ENCODE measurements around the gene AMN.

AMN gene

DNA sequence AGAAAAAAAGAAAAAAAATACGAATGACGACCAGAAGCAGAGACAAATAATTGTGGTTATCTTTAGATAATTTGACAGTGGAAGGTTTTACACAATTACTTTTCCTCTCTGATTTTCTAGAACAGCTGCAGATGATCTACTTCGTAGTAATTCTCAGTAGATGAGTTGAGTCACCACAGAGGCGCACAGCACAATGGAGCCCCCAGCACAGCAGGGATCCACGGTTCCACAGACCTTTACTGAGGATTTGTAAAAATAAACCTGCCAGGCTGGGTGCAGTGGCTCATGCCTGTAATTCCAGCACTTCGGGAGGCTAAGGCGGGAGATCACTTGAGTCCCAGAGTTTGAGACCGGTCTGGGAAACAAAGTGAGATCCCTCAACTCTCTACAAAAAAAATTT lies 29.3 kb downstream of the AMN start:
- Histone ChIP-seq H3K4me1 (ENCODE audit: low read depth, poor library complexity, severe bottlenecking) (no peaks in the 10 kb centered on the region), H3K79me2 (ENCODE audit: insufficient read depth, low read depth) (no peaks in the 10 kb centered on the region), H3K27me3 (ENCODE audit: insufficient read depth, low read depth) (no peaks in the 10 kb centered on the region), H3K36me3 (ENCODE audit: insufficient read depth) (no peaks in the 10 kb centered on the region), H3K4me2 (no peak overlapping the region), H4K20me1 (ENCODE audit: insufficient read depth) (no peaks in the 10 kb centered on the region), H2AFZ (ENCODE audit: low read depth) (no peak overlapping the region), H3K4me3 (IDR thresholded peaks at IDR 0.05; ENCODE audit: insufficient read depth, low read depth, low read length) (no peak overlapping the region), H3K9ac (no peak overlapping the region), H3K27ac (no peak overlapping the region)
- no peak for TF ChIP-seq CTCF (conservative IDR thresholded peaks at IDR 0.05; ENCODE audit: low read depth, low read length)

- Histone ChIP-seq H3K36me3 (ENCODE audit: insufficient read depth) (no peaks in the 10 kb centered on the region), H2AFZ (ENCODE audit: low read depth) (no peak overlapping the region), H3K4me3 (IDR thresholded peaks at IDR 0.05; ENCODE audit: insufficient read depth, low read depth, low read length) (no peak overlapping the region), H3K27me3 (ENCODE audit: insufficient read depth, low read depth) (no peaks in the 10 kb centered on the region), H3K4me1 (ENCODE audit: low read depth, poor library complexity, severe bottlenecking) (no peaks in the 10 kb centered on the region), H3K27ac (no peak overlapping the region), H3K4me2 (no peak overlapping the region), H4K20me1 (ENCODE audit: insufficient read depth) (no peaks in the 10 kb centered on the region), H3K9ac (no peak overlapping the region), H3K79me2 (ENCODE audit: insufficient read depth, low read depth) (no peaks in the 10 kb centered on the region)
- TF ChIP-seq CTCF (conservative IDR thresholded peaks at IDR 0.05; ENCODE audit: low read depth, low read length), result no peak
Measured at GRCh38 chr14:102952276-102952675, 29.8 kb downstream of the AMN start.

GRCh38 chr14:102953100-102953499 lies 30.6 kb downstream of the AMN start:
- Histone ChIP-seq H2AFZ (ENCODE audit: low read depth) (no peak overlapping the region), H3K36me3 (ENCODE audit: insufficient read depth) (no peaks in the 10 kb centered on the region), H3K9ac (no peak overlapping the region), H3K79me2 (ENCODE audit: insufficient read depth, low read depth) (no peaks in the 10 kb centered on the region), H3K4me3 (IDR thresholded peaks at IDR 0.05; ENCODE audit: insufficient read depth, low read depth, low read length) (no peak overlapping the region), H3K4me1 (ENCODE audit: low read depth, poor library complexity, severe bottlenecking) (no peaks in the 10 kb centered on the region), H3K27ac (no peak overlapping the region), H3K4me2 (no peak overlapping the region), H4K20me1 (ENCODE audit: insufficient read depth) (no peaks in the 10 kb centered on the region), H3K27me3 (ENCODE audit: insufficient read depth, low read depth) (no peaks in the 10 kb centered on the region)
- no peak for TF ChIP-seq CTCF (conservative IDR thresholded peaks at IDR 0.05; ENCODE audit: low read depth, low read length)

DNA sequence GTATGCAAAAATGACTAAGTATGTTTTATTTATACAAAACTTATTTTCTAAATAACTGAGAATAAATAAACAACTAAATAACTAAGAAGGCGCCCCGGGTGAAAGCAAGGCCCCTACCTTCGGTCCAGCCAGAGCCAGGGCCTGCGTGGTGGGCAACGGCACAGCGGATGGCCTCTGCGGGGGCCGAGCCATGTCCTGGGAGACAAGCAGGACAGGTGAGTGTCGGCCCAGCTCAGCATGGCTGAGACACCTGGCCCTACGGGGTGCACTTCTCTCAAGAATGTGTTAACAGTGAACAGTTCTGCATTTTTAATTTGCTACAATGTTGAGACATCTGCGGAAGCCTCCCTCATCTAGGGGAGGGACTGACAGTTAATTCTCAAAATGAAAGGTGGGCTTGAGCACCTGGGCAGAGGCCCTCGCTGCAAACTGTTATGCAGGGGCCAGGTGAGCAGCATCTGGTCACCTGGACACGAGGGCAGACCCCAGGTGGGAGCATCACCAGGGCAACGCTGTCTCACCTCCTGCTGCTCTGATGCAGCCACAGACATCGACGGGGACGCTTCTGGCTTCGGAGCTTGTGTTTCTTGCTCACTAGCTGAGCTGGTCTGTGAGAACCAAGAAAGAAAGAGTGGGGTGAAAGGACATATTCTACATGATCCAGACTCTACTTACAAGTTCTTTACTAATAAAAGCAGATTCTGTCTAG lies 31.8 kb downstream of the AMN start:
- Histone ChIP-seq H3K4me3 (IDR thresholded peaks at IDR 0.05; ENCODE audit: insufficient read depth, low read depth, low read length) (no peak overlapping the region), H3K9ac (no peak overlapping the region), H3K27ac (no peak overlapping the region), H3K4me1 (ENCODE audit: low read depth, poor library complexity, severe bottlenecking) (no peaks in the 10 kb centered on the region), H3K36me3 (ENCODE audit: insufficient read depth) (no peaks in the 10 kb centered on the region), H3K79me2 (ENCODE audit: insufficient read depth, low read depth) (no peaks in the 10 kb centered on the region), H3K27me3 (ENCODE audit: insufficient read depth, low read depth) (no peaks in the 10 kb centered on the region), H2AFZ (ENCODE audit: low read depth) (no peak overlapping the region), H3K4me2 (no peak overlapping the region), H4K20me1 (ENCODE audit: insufficient read depth) (no peaks in the 10 kb centered on the region)
- TF ChIP-seq CTCF (conservative IDR thresholded peaks at IDR 0.05; ENCODE audit: low read depth, low read length), result no peak

Data from KMS-11 (cell line).